ENCODE data around the gene COL18A1. TPM values are rescaled to one million over a fixed set of nuclear protein-coding genes. Genes with fewer than 3 reads are reported as not detected.

The COL18A1 gene
- total and polyA plus RNA-seq, 2 of the 8 experiments (the other 6 are each of a cell fraction or from before 2014, with no cell fraction given), result 145 to 201 TPM

DNA sequence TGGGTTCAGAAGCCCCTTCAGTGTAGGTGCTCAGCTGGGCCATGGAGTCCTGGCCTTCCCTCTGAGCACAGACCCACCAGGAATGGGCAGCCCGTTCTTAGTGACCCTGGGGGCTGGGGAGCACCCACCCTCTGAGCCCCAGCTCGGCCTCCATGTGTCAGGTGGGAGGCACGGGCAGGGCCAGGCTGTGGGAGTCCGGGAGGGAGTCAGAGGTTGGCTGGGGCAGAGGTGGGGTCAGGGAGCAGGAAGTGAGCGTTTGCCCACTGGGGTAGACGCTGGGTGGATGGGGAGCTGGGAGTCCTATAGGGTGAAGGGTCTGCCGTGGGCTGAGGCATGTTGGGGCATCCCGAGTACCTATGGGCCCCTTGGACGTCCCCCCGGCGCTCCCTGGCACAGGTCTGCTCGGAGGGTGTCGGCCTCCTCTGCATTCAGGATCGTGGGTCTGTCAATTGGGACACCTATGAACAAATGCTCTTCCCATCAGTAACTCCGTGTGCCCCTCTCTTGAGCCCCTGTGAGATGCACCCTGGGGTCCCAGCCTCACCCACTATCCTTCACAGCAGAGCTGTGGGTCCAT, 30.5 kb downstream of the COL18A1 start:
- H3K4ac ChIP-seq (replicated peaks; ENCODE audit: insufficient read length, low read depth, low read length), result no peak overlapping the region
- no peak overlapping the region for H2BK120ac ChIP-seq (replicated peaks; ENCODE audit: low read depth, low read length)
- peaks cover 11% of the 10 kb centered on the region for H3K23me2 ChIP-seq (ENCODE audit: low read depth, low read length)
- no peak overlapping the region for H3K4me3 ChIP-seq (ENCODE audit: extremely low read depth in 1 of 4, insufficient read depth in 2 of 4, low read depth in 3 of 4, low read length in 4 of 4)
- H3K4me2 ChIP-seq (ENCODE audit: insufficient read depth in 1 of 2, low read depth in 2 of 2, low read length in 2 of 2), result no peak overlapping the region
- WGBS, 2 experiments (ENCODE audit: extremely low coverage in 1 of 2, insufficient coverage in 1 of 2, insufficient read length in 1 of 2, insufficient replicate concordance in 2 of 2, low coverage in 1 of 2, low lambda C conversion rate in 2 of 2, missing lambda C conversion rate in 1 of 2), result 81% methylated on average over 12 of the region's 15 CpGs; no CpG with 5 or more reads in 1 of the 2 experiments
- H3K23ac ChIP-seq (ENCODE audit: insufficient read length), result no peak overlapping the region
- peaks cover 9 to 52% of the 10 kb centered on the region in 2 experiments for H4K20me1 ChIP-seq (replicated peaks in 1 of 2; ENCODE audit: control insufficient read depth in 1 of 2, insufficient read depth in 2 of 2, low read length in 2 of 2)
- H2AFZ ChIP-seq (ENCODE audit: low read length), result no peak overlapping the region
- peaks cover 6 to 91% of the 10 kb centered on the region in 2 experiments; a peak in 3 of 4 replicates for H3K79me2 ChIP-seq (ENCODE audit: control insufficient read depth in 1 of 2, insufficient read depth in 2 of 2, low read length in 2 of 2)
- H4K5ac ChIP-seq (ENCODE audit: insufficient read length, low read depth, low read length), result peak overlapping the region; percentile 35
- peak overlapping the region; percentile 32; the same call in 1 of the 2 replicates for H3K18ac ChIP-seq (ENCODE audit: extremely low read depth, low read length)
- H2BK20ac ChIP-seq (ENCODE audit: low read length), result no peak overlapping the region
- peak overlapping the region; percentile 32 for H2BK5ac ChIP-seq (ENCODE audit: low read depth, low read length)
- H2AK5ac ChIP-seq (ENCODE audit: low read depth, low read length), result no peak overlapping the region
- POLR2A ChIA-PET (ENCODE audit: partially characterized antibody), result interaction anchor here (0.7 to 3.6 kb wide), 6 partner anchors 19 to 144 kb away, joined by 3 to 17 read pairs (median 3); no protein-coding TSS in a partner anchor
- H3K4me1 ChIP-seq (replicated peaks in 1 of 4; ENCODE audit: control insufficient read depth in 3 of 4, insufficient read depth in 4 of 4, low read length in 3 of 4), result peaks cover 0 to 29% (median 22%) of the 10 kb centered on the region in 4 experiments; a peak in 6 of 7 replicates
- no peaks in the 10 kb centered on the region for H3K9me3 ChIP-seq (ENCODE audit: insufficient read depth in 2 of 2, low read depth in 1 of 2, low read length in 1 of 2)
- H3K14ac ChIP-seq (ENCODE audit: insufficient read length), result no peak overlapping the region
- H3K9ac ChIP-seq (replicated peaks in 1 of 4; ENCODE audit: extremely low read depth in 1 of 4, low read depth in 3 of 4, low read length in 3 of 4), result no peak overlapping the region
- FAIRE-seq (no peak), DNase-seq (ENCODE audit: low read depth in 1 of 2, low spot score in 2 of 2) (no peak)
- CTCF ChIA-PET (ENCODE audit: partially characterized antibody), result interaction anchor here (0.7 to 2.6 kb wide), 13 partner anchors 14 to 225 kb away, joined by 3 to 13 read pairs (median 3); no protein-coding TSS in a partner anchor
- H3K27me3 ChIP-seq (replicated peaks in 1 of 4; ENCODE audit: control insufficient read depth in 3 of 4, extremely low read depth in 1 of 4, insufficient read depth in 3 of 4, low read length in 3 of 4), result no peaks in the 10 kb centered on the region
- H3K79me1 ChIP-seq (ENCODE audit: low read depth, low read length), result peaks cover 22% of the 10 kb centered on the region
- H2BK15ac ChIP-seq (ENCODE audit: low read length), result no peak overlapping the region
- H2BK12ac ChIP-seq (ENCODE audit: low read depth, low read length), result no peak overlapping the region
- TF ChIP-seq KDM4A (IDR thresholded peaks at IDR 0.05; ENCODE audit: low read depth, low read length, severe bottlenecking), result no peak
- TF ChIP-seq SIN3A (conservative IDR thresholded peaks at IDR 0.05 in 1 of 2, IDR thresholded peaks at IDR 0.05 in 1 of 2; ENCODE audit: low read depth in 1 of 2, low read length in 2 of 2), result no peak
- no peak for TF ChIP-seq JUND (IDR thresholded peaks at IDR 0.05; ENCODE audit: low read length)
- no peak for TF ChIP-seq CHD1 (IDR thresholded peaks at IDR 0.05; ENCODE audit: low read depth, low read length)
- no peak for TF ChIP-seq RBBP5 (IDR thresholded peaks at IDR 0.05; ENCODE audit: borderline replicate concordance, low read depth, low read length)
- TF ChIP-seq, protein P1, sequence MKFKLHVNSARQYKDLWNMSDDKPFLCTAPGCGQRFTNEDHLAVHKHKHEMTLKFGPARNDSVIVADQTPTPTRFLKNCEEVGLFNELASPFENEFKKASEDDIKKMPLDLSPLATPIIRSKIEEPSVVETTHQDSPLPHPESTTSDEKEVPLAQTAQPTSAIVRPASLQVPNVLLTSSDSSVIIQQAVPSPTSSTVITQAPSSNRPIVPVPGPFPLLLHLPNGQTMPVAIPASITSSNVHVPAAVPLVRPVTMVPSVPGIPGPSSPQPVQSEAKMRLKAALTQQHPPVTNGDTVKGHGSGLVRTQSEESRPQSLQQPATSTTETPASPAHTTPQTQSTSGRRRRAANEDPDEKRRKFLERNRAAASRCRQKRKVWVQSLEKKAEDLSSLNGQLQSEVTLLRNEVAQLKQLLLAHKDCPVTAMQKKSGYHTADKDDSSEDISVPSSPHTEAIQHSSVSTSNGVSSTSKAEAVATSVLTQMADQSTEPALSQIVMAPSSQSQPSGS (IDR thresholded peaks at IDR 0.05; ENCODE audit: low read length), result no peak
- no peak for TF ChIP-seq SP2 (IDR thresholded peaks at IDR 0.05; ENCODE audit: low read length)
- no peak for TF ChIP-seq RXRA (IDR thresholded peaks at IDR 0.05; ENCODE audit: insufficient read depth, low read depth, low read length)
- no peak for TF ChIP-seq TAF1 (IDR thresholded peaks at IDR 0.05; ENCODE audit: low read depth, low read length)
- no peak for TF ChIP-seq SRF (IDR thresholded peaks at IDR 0.05; ENCODE audit: low read depth, low read length)
- no peak overlapping the region for H3K56ac ChIP-seq (replicated peaks; ENCODE audit: insufficient read length, low read depth, low read length)
- H3K36me3 ChIP-seq (ENCODE audit: control insufficient read depth in 2 of 4, insufficient read depth in 4 of 4, low read length in 3 of 4), result peaks cover 0 to 7% (median 0%) of the 10 kb centered on the region in 4 experiments; a peak in 4 of 8 replicates
- no peak overlapping the region for H3K27ac ChIP-seq (ENCODE audit: low read depth, low read length)
- H4K8ac ChIP-seq (ENCODE audit: extremely low read depth, insufficient read depth, low read length), result peak overlapping the region; percentile 17; the same call in 1 of the 2 replicates
- H4K91ac ChIP-seq (replicated peaks; ENCODE audit: insufficient read length, low read length), result no peak overlapping the region

Data from H1 (cell line).